NCI-H2196 (cell line): ENCODE data around the gene MAP2K6.
A peak's percentile ranks its signal among the peaks of the same experiment; 100 is the strongest.

Experiments
- DNase-seq: peaks from one replicate; lab custom pipeline; 2025; ENCODE audit not compliant: unreplicated experiment; lab: John Stamatoyannopoulos, UW

Gene MAP2K6

GRCh38 chr17:69486779-69487637 is 72.5 kb downstream of the MAP2K6 start:
- DNase-seq, result no peak

GRCh38 chr17:69489313-69489712 is 74.8 kb downstream of the MAP2K6 start:
- DNase-seq, result no peak

- no peak for DNase-seq
Measured at GRCh38 chr17:69492410-69493071, 78.0 kb downstream of the MAP2K6 start.

- DNase-seq, result no peak
Measured at GRCh38 chr17:69495787-69496186, 81.3 kb downstream of the MAP2K6 start.

- no peak for DNase-seq
Measured at GRCh38 chr17:69497161-69497560, 82.7 kb downstream of the MAP2K6 start.

- no peak for DNase-seq
Measured at GRCh38 chr17:69499318-69499717, 84.8 kb downstream of the MAP2K6 start.

- peak; percentile 60 for DNase-seq
Measured at GRCh38 chr17:69500911-69501429, 86.5 kb downstream of the MAP2K6 start.

GRCh38 chr17:69501591-69502468 is 87.3 kb downstream of the MAP2K6 start:
- DNase-seq, result peak; percentile 61

- no peak for DNase-seq
Measured at GRCh38 chr17:69503711-69504110, 89.2 kb downstream of the MAP2K6 start.

GRCh38 chr17:69505740-69506139 is 91.2 kb downstream of the MAP2K6 start:
- no peak for DNase-seq

- DNase-seq, result no peak
Measured at GRCh38 chr17:69506489-69506888, 92.0 kb downstream of the MAP2K6 start.

- no peak for DNase-seq
Measured at GRCh38 chr17:69508814-69509213, 94.3 kb downstream of the MAP2K6 start.

- DNase-seq, result no peak
Measured at GRCh38 chr17:69511250-69511649, 96.8 kb downstream of the MAP2K6 start.

- DNase-seq, result no peak
Measured at GRCh38 chr17:69512946-69513345, 98.4 kb downstream of the MAP2K6 start.

GRCh38 chr17:69516225-69516624 is 101.7 kb downstream of the MAP2K6 start:
- DNase-seq, result no peak

- no peak for DNase-seq
Measured at GRCh38 chr17:69516911-69517310, 102.4 kb downstream of the MAP2K6 start.

GRCh38 chr17:69518951-69519350 is 104.5 kb downstream of the MAP2K6 start:
- no peak for DNase-seq

GRCh38 chr17:69523244-69523861 is 108.9 kb downstream of the MAP2K6 start:
- peak; percentile 29 for DNase-seq

GRCh38 chr17:69524854-69525253 is 110.4 kb downstream of the MAP2K6 start:
- DNase-seq, result no peak

GRCh38 chr17:69525920-69526841 is 111.7 kb downstream of the MAP2K6 start:
- DNase-seq, result peak; percentile 48
